GM12875 (cell line): Measurements from ENCODE around the gene YAF2.

Source experiments
- H3K4me3 ChIP-seq: one replicate; pipeline ENCODE4 v1.5.1; 2011; ENCODE audit warnings: low read depth, low read length, control low read depth
- CTCF ChIP-seq: IDR thresholded peaks from 2 replicates; pipeline ENCODE4 v1.5.1; 2011; ENCODE audit warnings: low read depth, mild to moderate bottlenecking, control low read depth, inconsistent platforms, low read length, moderate library complexity, borderline replicate concordance; ENCODE audit not compliant: insufficient read depth

The YAF2 gene

GRCh38 chr12:42281844-42282243 lies 43.8 kb upstream of the YAF2 start:
- no peak overlapping the region for H3K4me3 ChIP-seq
- no peak for TF ChIP-seq CTCF

GRCh38 chr12:42281278-42281677 lies 43.2 kb upstream of the YAF2 start:
- H3K4me3 ChIP-seq, result no peak overlapping the region
- no peak for TF ChIP-seq CTCF

GRCh38 chr12:42278128-42278510 lies 40.1 kb upstream of the YAF2 start:
- no peak overlapping the region for H3K4me3 ChIP-seq
- no peak for TF ChIP-seq CTCF

GRCh38 chr12:42277396-42278127 lies 39.5 kb upstream of the YAF2 start:
- H3K4me3 ChIP-seq, result no peak overlapping the region
- TF ChIP-seq CTCF, result no peak

- no peak for TF ChIP-seq CTCF
- no peak overlapping the region for H3K4me3 ChIP-seq
These were observed 37.5 kb upstream of the YAF2 start for GRCh38 chr12:42275499-42275898.

- H3K4me3 ChIP-seq, result no peak overlapping the region
- TF ChIP-seq CTCF, result no peak
These were observed 35.7 kb upstream of the YAF2 start for GRCh38 chr12:42273706-42274105.

GRCh38 chr12:42270596-42270995 lies 32.5 kb upstream of the YAF2 start:
- no peak overlapping the region for H3K4me3 ChIP-seq
- no peak for TF ChIP-seq CTCF
